H9 (cell line): Measurements from ENCODE around the gene NENF. TPM values are rescaled to one million over a fixed set of nuclear protein-coding genes. Genes with fewer than 3 reads are reported as not detected.

Source experiments
- DNase-seq: peaks from one replicate; pipeline ENCODE4 v3.0.0-alpha.2; 2017
- H2AFZ ChIP-seq: one replicate; pipeline ENCODE4 v1.6.1; 2013; ENCODE audit warnings: mild to moderate bottlenecking, low read length, control low read depth, moderate library complexity
- H2AK5ac ChIP-seq: 2 replicates; pipeline ENCODE4 v1.6.1; 2013; ENCODE audit warnings: low read length, control low read depth, mixed read lengths; ENCODE audit not compliant: insufficient read length
- H2BK120ac ChIP-seq: one replicate; pipeline ENCODE4 v1.6.1; 2013; ENCODE audit warnings: low read depth, mild to moderate bottlenecking, low read length, control low read depth, inconsistent platforms; ENCODE audit not compliant: poor library complexity, severe bottlenecking
- H2BK12ac ChIP-seq: 2 replicates; pipeline ENCODE4 v1.6.1; 2013; ENCODE audit warnings: low read length, control low read depth, mixed read lengths, low read depth; ENCODE audit not compliant: insufficient read length
- H2BK15ac ChIP-seq: 2 replicates; pipeline ENCODE4 v1.6.1; 2013; ENCODE audit warnings: low read depth, low read length, control low read depth
- H2BK20ac ChIP-seq: one replicate; pipeline ENCODE4 v1.6.1; 2013; ENCODE audit warnings: low read depth, mild to moderate bottlenecking, low read length, control low read depth, inconsistent platforms; ENCODE audit not compliant: poor library complexity, severe bottlenecking
- H2BK5ac ChIP-seq: 2 replicates; pipeline ENCODE4 v1.6.1; 2013; ENCODE audit warnings: low read length, control low read depth, mixed read lengths; ENCODE audit not compliant: insufficient read length
- H3K14ac ChIP-seq: 2 replicates; pipeline ENCODE4 v1.6.1; 2013; ENCODE audit warnings: low read length, control low read depth; ENCODE audit not compliant: insufficient read depth
- H3K18ac ChIP-seq: 2 replicates; pipeline ENCODE4 v1.6.1; 2013; ENCODE audit warnings: low read depth, mild to moderate bottlenecking, mixed read lengths, low read length, control low read depth; ENCODE audit not compliant: insufficient read length
- H3K23ac ChIP-seq: 2 replicates; pipeline ENCODE4 v1.6.1; 2013; ENCODE audit warnings: low read length, control low read depth, mixed read lengths, low read depth; ENCODE audit not compliant: insufficient read length
- H3K23me2 ChIP-seq: 2 replicates; pipeline ENCODE4 v1.6.1; 2013; ENCODE audit warnings: low read depth, mild to moderate bottlenecking, mixed read lengths, low read length, control low read depth; ENCODE audit not compliant: insufficient read length, poor library complexity, severe bottlenecking
- H3K27ac ChIP-seq: 2 replicates; pipeline ENCODE4 v1.5.1; 2013; ENCODE audit warnings: low read length, control low read depth, mixed read lengths, low read depth; ENCODE audit not compliant: insufficient read length
- H3K27me3 ChIP-seq: 2 replicates; pipeline ENCODE4 v1.6.1; 2013; ENCODE audit warnings: low read length, control low read depth, inconsistent platforms; ENCODE audit not compliant: insufficient read depth
- H3K4ac ChIP-seq: 2 replicates; pipeline ENCODE4 v1.6.1; 2013; ENCODE audit warnings: low read depth, mild to moderate bottlenecking, control low read depth, inconsistent platforms, low read length, moderate library complexity
- H3K4me1 ChIP-seq: 2 replicates; pipeline ENCODE4 v1.6.1; 2013; ENCODE audit warnings: low read length, control low read depth, inconsistent platforms; ENCODE audit not compliant: insufficient read depth
- H3K4me2 ChIP-seq: 2 replicates; pipeline ENCODE4 v1.6.1; 2013; ENCODE audit warnings: low read length, control low read depth, mixed read lengths; ENCODE audit not compliant: insufficient read length, insufficient read depth
- H3K56ac ChIP-seq: 2 replicates; pipeline ENCODE4 v1.6.1; 2013; ENCODE audit warnings: low read depth, mild to moderate bottlenecking, mixed read lengths, low read length, control low read depth; ENCODE audit not compliant: insufficient read length
- H3K79me1 ChIP-seq: 2 replicates; pipeline ENCODE4 v1.6.1; 2013; ENCODE audit warnings: low read depth, mild to moderate bottlenecking, moderate library complexity, low read length, control low read depth, inconsistent platforms; ENCODE audit not compliant: insufficient read depth, poor library complexity, severe bottlenecking
- H3K79me2 ChIP-seq: 2 replicates; pipeline ENCODE4 v1.6.1; 2013; ENCODE audit warnings: low read length, control low read depth, inconsistent platforms; ENCODE audit not compliant: insufficient read depth
- H3K9ac ChIP-seq: 2 replicates; pipeline ENCODE4 v1.6.1; 2013; ENCODE audit warnings: low read length, control low read depth, mixed read lengths; ENCODE audit not compliant: insufficient read length; ENCODE audit errors: extremely low read depth
- H3K9me3 ChIP-seq: one replicate; pipeline ENCODE4 v1.6.1; 2013; ENCODE audit warnings: low read depth, low read length, inconsistent platforms; ENCODE audit not compliant: control insufficient read depth
- H3T11ph ChIP-seq: one replicate; pipeline ENCODE4 v1.6.1; 2013; ENCODE audit warnings: mild to moderate bottlenecking, low read length, control low read depth, inconsistent platforms
- H4K20me1 ChIP-seq: one replicate; pipeline ENCODE4 v1.6.1; 2013; ENCODE audit not compliant: control insufficient read depth, insufficient read length, insufficient read depth
- H4K5ac ChIP-seq: 2 replicates; pipeline ENCODE4 v1.6.1; 2013; ENCODE audit warnings: low read depth, mild to moderate bottlenecking, mixed read lengths, low read length, control low read depth; ENCODE audit not compliant: insufficient read length
- H4K8ac ChIP-seq: replicated peaks from 2 replicates; pipeline ENCODE4 v1.6.1; 2013; ENCODE audit warnings: low read length, control low read depth, mixed read lengths, low read depth; ENCODE audit not compliant: insufficient read length
- H4K91ac ChIP-seq: 2 replicates; pipeline ENCODE4 v1.6.1; 2013; ENCODE audit warnings: low read depth, mild to moderate bottlenecking, moderate library complexity, mixed read lengths, low read length, control low read depth; ENCODE audit not compliant: insufficient read length
- H3K27ac Mint-ChIP-seq, 3 experiments: 2 replicates in 2 of 3; 3 replicates in 1 of 3; pipeline ENCODE4 v1.8.0; 2020 to 2021; ENCODE audit warnings: mixed read lengths in 3 of 3, mild to moderate bottlenecking in 1 of 3, moderate library complexity in 1 of 3
- H3K27me3 Mint-ChIP-seq: 2 replicates; pipeline ENCODE4 v1.8.0; 2021; ENCODE audit warnings: low read depth, mild to moderate bottlenecking, moderate library complexity, mixed read lengths
- H3K36me3 Mint-ChIP-seq, 3 experiments: 2 replicates in 2 of 3; 3 replicates in 1 of 3; pipeline ENCODE4 v1.8.0; 2020 to 2021; ENCODE audit warnings: low read depth in 3 of 3, mixed read lengths in 3 of 3; ENCODE audit not compliant: insufficient read depth in 1 of 3
- H3K4me1 Mint-ChIP-seq, 2 experiments: 2 replicates each; pipeline ENCODE4 v1.8.0; 2020; ENCODE audit warnings: mixed read lengths in 2 of 2
- H3K4me3 Mint-ChIP-seq, 2 experiments: 2 replicates in 1 of 2; 3 replicates in 1 of 2; pipeline ENCODE4 v1.8.0; 2020 to 2021; ENCODE audit warnings: mild to moderate bottlenecking in 2 of 2, mixed read lengths in 2 of 2, moderate library complexity in 1 of 2
- H3K9me3 Mint-ChIP-seq, 2 experiments: 2 replicates in 1 of 2; 3 replicates in 1 of 2; pipeline ENCODE4 v1.8.0; 2020; ENCODE audit warnings: mild to moderate bottlenecking in 2 of 2, mixed read lengths in 2 of 2, moderate library complexity in 1 of 2
- WGBS: extraction: QIAGEN DNeasy Blood & Tissue Kit; methylation state at CpG from one replicate; pipeline ENCODE4 v1.1.7; 2013; ENCODE audit warnings: missing lambda C conversion rate, low lambda C conversion rate, mixed read lengths; ENCODE audit not compliant: insufficient read length; ENCODE audit errors: extremely low coverage; 5-methylcytosine and 5-hydroxymethylcytosine counted together
- total RNA-seq: library from RNA; stranded (reverse); gene quantifications from 2 replicates; pipeline ENCODE4 v1.2.1, GENCODE V29; 2021
- TF ChIP-seq, protein P1 (sequence below): fragments of 200-600 bp; sonication (generic); conservative IDR thresholded peaks from 3 replicates; pipeline ENCODE4 v1.8.0; 2021; ENCODE audit warnings: antibody characterized with exemption, mild to moderate bottlenecking

Gene NENF
- total RNA-seq, 1 experiment from 2014 or later: 28.3 TPM

DNA sequence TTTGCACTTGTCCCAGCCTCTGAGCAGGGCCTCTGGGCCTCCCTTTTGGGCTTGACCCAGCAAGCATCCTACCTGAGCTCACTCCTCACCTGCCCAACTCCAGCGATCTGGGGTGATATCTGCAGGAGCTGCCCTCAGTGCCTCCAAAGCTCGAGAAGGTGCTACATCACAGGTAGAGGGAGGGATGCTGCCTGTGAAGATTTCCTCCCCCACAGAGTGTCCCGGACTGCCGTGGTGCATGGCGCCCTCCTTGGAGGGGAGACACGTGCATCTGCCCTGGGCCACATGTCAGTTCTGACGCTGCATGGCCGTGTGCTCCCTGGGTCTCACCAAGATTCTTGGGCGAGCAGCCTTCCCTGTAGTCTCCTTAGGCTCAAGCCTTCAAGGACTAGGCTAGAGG is 27.7 kb downstream of the NENF start:
- 0 out of 7 replicates have a peak overlapping the region, but pooled peaks of 1 of the 3 experiments have one; percentile 38 for H3K27ac Mint-ChIP-seq
- H3K79me2 ChIP-seq: no peaks in the 10 kb centered on the region
- H3K4ac ChIP-seq: no peak overlapping the region
- H2AFZ ChIP-seq: no peak overlapping the region
- TF ChIP-seq, protein P1, sequence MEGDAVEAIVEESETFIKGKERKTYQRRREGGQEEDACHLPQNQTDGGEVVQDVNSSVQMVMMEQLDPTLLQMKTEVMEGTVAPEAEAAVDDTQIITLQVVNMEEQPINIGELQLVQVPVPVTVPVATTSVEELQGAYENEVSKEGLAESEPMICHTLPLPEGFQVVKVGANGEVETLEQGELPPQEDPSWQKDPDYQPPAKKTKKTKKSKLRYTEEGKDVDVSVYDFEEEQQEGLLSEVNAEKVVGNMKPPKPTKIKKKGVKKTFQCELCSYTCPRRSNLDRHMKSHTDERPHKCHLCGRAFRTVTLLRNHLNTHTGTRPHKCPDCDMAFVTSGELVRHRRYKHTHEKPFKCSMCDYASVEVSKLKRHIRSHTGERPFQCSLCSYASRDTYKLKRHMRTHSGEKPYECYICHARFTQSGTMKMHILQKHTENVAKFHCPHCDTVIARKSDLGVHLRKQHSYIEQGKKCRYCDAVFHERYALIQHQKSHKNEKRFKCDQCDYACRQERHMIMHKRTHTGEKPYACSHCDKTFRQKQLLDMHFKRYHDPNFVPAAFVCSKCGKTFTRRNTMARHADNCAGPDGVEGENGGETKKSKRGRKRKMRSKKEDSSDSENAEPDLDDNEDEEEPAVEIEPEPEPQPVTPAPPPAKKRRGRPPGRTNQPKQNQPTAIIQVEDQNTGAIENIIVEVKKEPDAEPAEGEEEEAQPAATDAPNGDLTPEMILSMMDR: no peak
- H3K4me1 Mint-ChIP-seq: peaks cover 20 to 32% of the 10 kb centered on the region in 2 experiments
- WGBS: no CpG with 5 or more reads among the region's 9 CpGs
- no peak for DNase-seq
- H3K56ac ChIP-seq: no peak overlapping the region
- H3K4me1 ChIP-seq: no peaks in the 10 kb centered on the region; the same call in 1 of the 2 replicates
- H3K79me1 ChIP-seq: no peaks in the 10 kb centered on the region
- no peaks in the 10 kb centered on the region for H3K9me3 ChIP-seq
- no peak overlapping the region for H3K18ac ChIP-seq
- no peaks in the 10 kb centered on the region for H3K27me3 ChIP-seq
- H4K91ac ChIP-seq: no peak overlapping the region
- H3K23me2 ChIP-seq: no peaks in the 10 kb centered on the region
- no peak overlapping the region for H2AK5ac ChIP-seq
- no peak overlapping the region for H3K23ac ChIP-seq
- H2BK20ac ChIP-seq: no peak overlapping the region
- no peak overlapping the region for H3K27ac ChIP-seq
- H4K8ac ChIP-seq: no peak overlapping the region
- no peaks in the 10 kb centered on the region for H4K20me1 ChIP-seq
- no peak overlapping the region for H3K4me2 ChIP-seq
- H2BK12ac ChIP-seq: no peak overlapping the region
- peaks cover 3 to 4% of the 10 kb centered on the region in 2 experiments; a peak in 3 of 5 replicates for H3K9me3 Mint-ChIP-seq
- H3K4me3 Mint-ChIP-seq: no peak overlapping the region; a peak in 1 of 5 replicates
- no peak overlapping the region for H3T11ph ChIP-seq
- no peak overlapping the region for H3K9ac ChIP-seq
- no peak overlapping the region for H4K5ac ChIP-seq
- H3K27me3 Mint-ChIP-seq: no peaks in the 10 kb centered on the region; the same call in 1 of the 2 replicates
- H3K14ac ChIP-seq: no peak overlapping the region
- no peak overlapping the region for H2BK15ac ChIP-seq
- H3K36me3 Mint-ChIP-seq: no peaks in the 10 kb centered on the region; a peak in 1 of 7 replicates
- no peak overlapping the region for H2BK120ac ChIP-seq
- no peak overlapping the region for H2BK5ac ChIP-seq
